ENCODE results near the gene PTPN2. TPM values are rescaled to one million over a fixed set of nuclear protein-coding genes. Genes with fewer than 3 reads are reported as not detected.

The PTPN2 gene
- total and polyA plus RNA-seq, 2 of the 4 experiments (the other 2 are of a cell fraction): 13.2 to 30.6 TPM

DNA sequence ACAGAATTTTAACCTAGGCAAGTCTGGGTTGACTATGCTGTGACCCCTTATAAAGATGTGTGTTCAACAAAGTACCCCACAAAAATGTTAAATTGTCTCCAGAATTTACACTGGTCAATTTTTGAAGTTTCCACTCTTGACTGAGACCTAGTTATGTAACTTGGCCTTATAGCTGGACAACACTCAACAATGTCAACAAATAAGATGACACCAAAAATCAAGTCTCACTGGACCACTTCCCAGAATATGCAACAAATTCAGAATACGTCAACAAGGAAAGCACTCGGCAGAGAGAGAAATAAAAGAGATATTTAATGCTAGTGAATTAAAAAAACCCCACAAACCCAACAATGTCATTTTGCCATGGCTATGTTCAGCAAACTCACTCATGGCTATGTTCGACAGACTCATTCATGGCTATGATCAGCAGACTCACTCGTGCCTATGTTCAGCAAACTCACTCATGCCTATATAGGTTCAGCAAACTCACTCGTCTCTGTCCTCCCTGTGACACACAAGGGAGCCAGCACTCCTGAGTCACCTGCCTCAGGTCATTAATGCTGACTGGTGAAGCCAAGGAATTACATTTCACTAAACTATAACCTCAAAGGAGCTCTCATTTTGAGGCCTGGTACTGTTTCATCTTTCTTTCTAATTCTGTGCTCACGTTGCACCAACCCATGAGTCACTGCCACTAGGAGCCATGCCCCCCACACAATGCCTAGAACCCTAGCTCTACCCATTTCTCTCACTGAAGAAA lies 72.7 kb downstream of the PTPN2 start:
- Histone ChIP-seq H3K23ac (ENCODE audit: low read depth, low read length) (no peak overlapping the region), H3K14ac (replicated peaks; ENCODE audit: low read depth, low read length) (no peak overlapping the region), H3K9me3 (ENCODE audit: control insufficient read depth, insufficient read depth, low read length) (no peaks in the 10 kb centered on the region), H2BK120ac (ENCODE audit: low read depth, low read length) (no peak overlapping the region), H3K56ac (ENCODE audit: extremely low read depth, insufficient read depth, low read length) (no peak overlapping the region), H3K4ac (ENCODE audit: low read depth, low read length) (no peak overlapping the region), H4K20me1 (ENCODE audit: insufficient read depth, low read length) (no peaks in the 10 kb centered on the region), H3K9me1 (ENCODE audit: insufficient read depth, low read length) (0 out of 2 replicates have a peak, but pooled peaks cover 2% of the 10 kb centered on the region), H3K4me1 (ENCODE audit: control insufficient read depth, insufficient read depth, low read length) (no peaks in the 10 kb centered on the region), H2AK9ac (replicated peaks; ENCODE audit: low read depth, low read length, poor library complexity) (no peak overlapping the region), H4K5ac (ENCODE audit: low read depth, low read length) (no peak overlapping the region), H4K8ac (ENCODE audit: low read depth in 2 of 2, low read length in 2 of 2) (no peak overlapping the region), H2AK5ac (ENCODE audit: low read depth, low read length) (no peak overlapping the region), H2BK5ac (ENCODE audit: low read depth, low read length, poor library complexity, severe bottlenecking) (no peak overlapping the region), H2AFZ (replicated peaks; ENCODE audit: low read length, poor library complexity) (no peak overlapping the region), H2BK15ac (ENCODE audit: low read depth, low read length) (no peak overlapping the region), H3K18ac (ENCODE audit: low read depth, low read length) (no peak overlapping the region), H2BK20ac (ENCODE audit: low read depth, low read length) (no peak overlapping the region), H3K27me3 (ENCODE audit: control insufficient read depth, insufficient read depth, low read length) (no peaks in the 10 kb centered on the region), H3K79me1 (ENCODE audit: low read depth in 1 of 2, low read length in 2 of 2) (no peaks in the 10 kb centered on the region), H3K27ac (ENCODE audit: insufficient read depth, low read length) (no peak overlapping the region), H3K36me3 (ENCODE audit: control insufficient read depth, insufficient read depth, low read length) (peaks cover 7% of the 10 kb centered on the region; the same call in 1 of the 2 replicates), H3K9ac (ENCODE audit: low read depth, low read length) (no peak overlapping the region), H3K4me2 (ENCODE audit: low read depth, low read length) (no peak overlapping the region), H4K91ac (ENCODE audit: insufficient read depth, low read depth, low read length) (no peak overlapping the region), H3K4me3 (ENCODE audit: insufficient read depth, low read depth, low read length) (no peak overlapping the region)
- CTCF ChIA-PET: no interaction called here
- no peak for ATAC-seq (ENCODE audit: low read depth)
- POLR2A ChIA-PET (ENCODE audit: unreplicated experiment): no interaction called here
- intact Hi-C loops (cut with micrococcal nuclease) (no loop called here), in situ Hi-C loops (cut with MboI; ENCODE audit: low sequenced_read_pairs) (no loop called here), dilution Hi-C loops (cut with HindIII; ENCODE audit: low sequenced_read_pairs, unreplicated experiment) (no loop called here)
- no TSS peak for BruUV-seq (replicated peaks)
- TF ChIP-seq CEBPB (IDR thresholded peaks at IDR 0.05; ENCODE audit: low read depth, low read length) (no peak), SMC3 (IDR thresholded peaks at IDR 0.05; ENCODE audit: low read depth, low read length) (no peak), CHD1 (IDR thresholded peaks at IDR 0.05; ENCODE audit: low read depth, low read length) (no peak), MXI1 (IDR thresholded peaks at IDR 0.05; ENCODE audit: borderline replicate concordance, low read depth, low read length) (no peak), RAD21 (IDR thresholded peaks at IDR 0.05; ENCODE audit: low read length) (no peak), ELK1 (IDR thresholded peaks at IDR 0.05; ENCODE audit: borderline replicate concordance, low read depth, low read length) (no peak), MAZ (IDR thresholded peaks at IDR 0.05; ENCODE audit: borderline replicate concordance, low read depth, low read length) (no peak), NFE2L2 (IDR thresholded peaks at IDR 0.05; ENCODE audit: low read depth, low read length) (no peak), POLR2A (IDR thresholded peaks at IDR 0.05; ENCODE audit: low read depth, low read length) (no peak)
- TF ChIP-seq, protein P1, sequence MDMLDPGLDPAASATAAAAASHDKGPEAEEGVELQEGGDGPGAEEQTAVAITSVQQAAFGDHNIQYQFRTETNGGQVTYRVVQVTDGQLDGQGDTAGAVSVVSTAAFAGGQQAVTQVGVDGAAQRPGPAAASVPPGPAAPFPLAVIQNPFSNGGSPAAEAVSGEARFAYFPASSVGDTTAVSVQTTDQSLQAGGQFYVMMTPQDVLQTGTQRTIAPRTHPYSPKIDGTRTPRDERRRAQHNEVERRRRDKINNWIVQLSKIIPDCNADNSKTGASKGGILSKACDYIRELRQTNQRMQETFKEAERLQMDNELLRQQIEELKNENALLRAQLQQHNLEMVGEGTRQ (IDR thresholded peaks at IDR 0.05; ENCODE audit: low read depth, low read length): no peak
- 100% methylated on average over 1 of the region's 6 CpGs; no CpG with 5 or more reads in 1 of the 2 experiments for WGBS, 2 experiments (ENCODE audit: extremely low coverage in 2 of 2, insufficient read length in 1 of 2)
- DNase-seq: peak; percentile 34
